SKM-1 treated with dmso at 0.1 percent for 144 hours (cell line): Measurements from ENCODE around the gene ERMAP.

Experiments used
- DNase-seq: peaks from one replicate; lab custom pipeline; 2025; ENCODE audit not compliant: unreplicated experiment; lab: John Stamatoyannopoulos, UW

ERMAP gene

DNA sequence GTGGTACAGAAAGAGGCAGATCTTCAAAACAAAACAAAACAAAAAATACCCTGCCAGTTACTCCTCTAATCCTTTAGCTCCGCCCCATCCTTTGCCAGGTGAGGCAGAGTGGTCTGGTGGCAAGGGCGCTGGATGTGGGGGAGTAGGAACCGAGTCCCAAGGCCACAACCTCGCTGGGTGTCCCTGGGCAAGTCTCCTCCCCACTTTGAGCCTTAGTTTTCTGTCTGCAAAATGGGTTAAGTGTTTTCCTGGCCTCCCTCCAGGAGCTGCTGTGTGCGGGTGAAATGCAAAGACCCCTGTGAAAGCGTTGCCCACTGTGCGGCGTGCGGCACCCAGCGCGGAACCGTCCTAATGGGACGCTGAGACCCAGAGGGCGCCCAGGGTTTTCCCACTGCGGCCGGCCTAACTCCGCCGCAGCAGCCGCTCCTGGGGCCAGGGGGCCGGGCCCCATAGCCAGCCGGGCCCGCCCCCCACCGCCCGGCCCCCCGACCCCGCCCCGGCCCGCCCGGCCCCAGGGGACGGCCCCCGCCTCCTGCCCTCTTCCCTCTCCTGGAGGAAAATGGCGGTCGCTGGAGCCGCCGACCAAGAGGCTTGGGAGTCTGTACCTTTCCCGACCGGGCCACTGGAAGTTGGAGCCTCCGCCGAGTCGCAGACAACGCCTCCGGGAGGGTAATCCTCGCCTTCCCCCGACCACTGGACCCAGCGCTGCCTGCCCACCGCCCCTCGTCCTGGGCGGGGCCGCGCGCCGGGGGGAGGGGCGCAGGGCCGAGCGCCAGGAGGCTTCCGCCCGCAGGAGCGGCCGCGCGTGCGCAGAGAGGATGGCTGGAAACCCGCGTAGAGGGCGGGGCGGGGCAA lies at the start of gene ERMAP, which contains the start of gene SVBP:
Gene ERMAP (plus strand): TSS at position 538 of the 855 bp plus-strand sequence. CDS start 13,327 bp downstream, outside the sequence.
Gene SVBP (minus strand): TSS at position 813 of the 855 bp plus-strand sequence. CDS start 853 bp downstream, outside the sequence.
- DNase-seq: peak; percentile 84

DNA sequence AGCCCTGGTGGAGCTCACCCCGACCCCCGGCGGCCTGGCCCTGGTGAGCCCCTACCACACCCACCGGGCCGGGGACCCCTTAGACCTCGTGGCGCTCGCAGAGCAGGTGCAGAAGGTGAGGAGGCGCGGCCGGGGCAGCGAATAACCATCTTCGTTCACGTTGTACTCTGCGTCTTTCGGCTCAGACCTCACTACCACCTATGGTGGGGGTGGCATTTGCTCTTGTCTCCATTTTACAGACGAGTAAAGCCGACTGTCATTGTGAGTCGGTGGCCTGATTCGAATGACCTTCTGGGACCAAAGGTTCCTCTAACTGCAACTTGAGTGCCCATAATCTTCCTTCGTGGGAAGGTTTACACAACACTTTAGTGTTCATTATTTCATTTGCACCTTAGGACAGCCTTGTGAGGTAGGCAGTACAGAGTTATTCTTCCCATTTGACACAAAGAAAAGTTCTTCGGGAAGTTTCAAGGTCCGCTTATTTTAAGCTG lies 49.4 kb upstream of the ERMAP start:
- DNase-seq: no peak

DNA sequence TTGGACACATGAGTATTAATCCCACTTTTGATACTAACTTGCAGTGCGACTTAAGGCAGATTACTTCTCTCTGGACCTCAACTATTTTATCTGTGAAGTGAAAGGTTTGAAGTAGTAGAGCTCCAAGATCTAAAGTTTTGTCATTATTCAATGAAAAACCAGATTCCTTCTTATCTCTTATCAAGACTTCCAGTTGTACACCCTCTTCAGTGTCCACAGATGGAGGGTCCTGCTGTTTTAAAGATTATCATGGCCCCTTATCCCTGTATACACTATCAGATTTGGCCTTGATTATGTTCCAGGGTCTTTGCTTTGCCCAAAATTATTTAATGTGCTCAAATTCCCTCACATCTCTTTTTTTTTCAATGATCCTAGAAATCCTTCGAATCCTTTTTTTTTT lies 48.8 kb upstream of the ERMAP start:
- DNase-seq: no peak

DNA sequence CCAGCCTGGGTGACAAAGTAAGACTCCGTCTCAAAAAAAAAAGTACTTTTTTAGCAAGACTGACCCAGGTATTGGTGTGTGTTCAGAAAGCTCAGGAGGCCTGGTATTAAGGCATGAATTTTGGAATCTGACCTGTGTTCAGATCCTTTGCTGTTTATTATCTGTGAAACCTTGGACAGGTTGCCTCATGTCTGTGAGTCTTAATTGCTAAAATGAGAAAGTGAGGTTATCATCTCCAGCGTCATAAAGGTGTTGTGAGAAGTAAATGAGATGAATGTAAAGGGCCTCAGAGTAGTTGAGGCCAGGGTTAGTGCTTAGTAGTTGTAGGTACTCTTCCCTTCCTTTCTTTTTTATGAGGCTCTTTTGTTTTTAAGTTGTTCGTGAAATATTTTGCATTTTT lies 47.1 kb upstream of the ERMAP start:
- no peak for DNase-seq

- DNase-seq: no peak
These were observed 43.5 kb upstream of the ERMAP start for GRCh38 chr1:42773420-42773819.

DNA sequence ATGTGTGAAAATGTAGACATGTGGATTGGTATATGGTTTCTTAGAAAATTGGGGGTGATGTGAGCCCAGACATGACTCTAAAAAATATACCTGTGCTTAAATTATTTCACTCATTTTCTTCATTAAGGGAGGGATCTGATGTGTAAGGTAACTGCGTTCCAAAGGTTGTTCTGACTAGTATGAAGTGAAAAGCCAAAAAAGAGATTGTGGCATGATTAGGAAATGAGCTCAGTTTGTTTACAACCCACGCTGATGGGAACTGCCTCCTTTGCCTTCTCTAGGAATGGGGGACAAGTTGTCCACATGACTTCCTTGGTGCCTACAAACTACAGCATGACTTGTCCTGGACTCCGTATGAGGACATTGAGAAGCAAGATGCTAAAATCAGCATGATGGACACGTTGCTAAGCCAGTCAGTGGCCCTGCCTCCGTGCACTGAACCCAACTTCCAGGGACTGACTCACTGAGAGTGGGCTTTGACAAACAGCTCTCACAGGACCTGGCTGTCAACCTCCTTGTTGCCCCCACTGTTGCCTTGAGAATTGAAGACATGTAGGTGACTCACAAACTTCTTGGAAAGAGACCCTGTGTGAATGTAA lies 41.9 kb upstream of the ERMAP start:
- DNase-seq: no peak

DNA sequence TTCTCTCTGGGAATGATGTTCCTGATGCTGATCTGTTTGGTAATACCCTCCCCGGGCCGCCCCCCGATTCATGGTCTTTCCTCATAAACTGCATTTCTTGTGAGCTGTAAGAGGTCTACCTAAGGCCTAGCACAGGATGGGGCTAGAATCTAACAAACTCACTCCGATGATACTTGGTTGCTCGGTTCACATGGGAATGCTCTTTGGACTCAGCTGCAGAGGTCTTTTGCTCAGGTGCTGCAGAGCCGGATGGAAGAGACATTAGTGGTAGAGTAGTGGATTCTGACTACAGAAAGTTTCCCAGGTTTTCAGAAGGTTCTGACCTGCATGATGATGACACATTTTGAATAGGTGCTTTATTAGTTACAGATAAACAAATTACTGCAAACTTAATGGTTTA lies 40.4 kb upstream of the ERMAP start:
- no peak for DNase-seq

DNA sequence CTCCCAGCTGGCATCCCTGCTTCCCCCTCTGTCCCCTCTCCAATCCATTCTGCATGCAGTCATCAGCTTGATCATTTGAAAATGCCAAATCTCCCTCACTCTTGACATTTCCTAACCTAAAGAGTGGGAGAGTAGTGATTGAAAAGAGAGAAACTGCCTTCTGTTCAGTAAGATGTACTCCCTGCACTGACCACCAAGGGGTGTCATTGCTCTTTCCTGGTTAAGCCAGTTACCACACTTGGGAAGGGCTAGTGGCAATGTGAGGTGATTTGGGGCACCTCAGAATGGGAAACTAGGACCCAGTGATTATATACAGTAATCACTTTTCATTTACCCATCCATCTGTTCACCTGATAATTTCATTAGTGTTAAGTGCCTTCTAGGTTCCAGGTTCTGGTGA lies 39.1 kb upstream of the ERMAP start:
- DNase-seq: peak; percentile 20

DNA sequence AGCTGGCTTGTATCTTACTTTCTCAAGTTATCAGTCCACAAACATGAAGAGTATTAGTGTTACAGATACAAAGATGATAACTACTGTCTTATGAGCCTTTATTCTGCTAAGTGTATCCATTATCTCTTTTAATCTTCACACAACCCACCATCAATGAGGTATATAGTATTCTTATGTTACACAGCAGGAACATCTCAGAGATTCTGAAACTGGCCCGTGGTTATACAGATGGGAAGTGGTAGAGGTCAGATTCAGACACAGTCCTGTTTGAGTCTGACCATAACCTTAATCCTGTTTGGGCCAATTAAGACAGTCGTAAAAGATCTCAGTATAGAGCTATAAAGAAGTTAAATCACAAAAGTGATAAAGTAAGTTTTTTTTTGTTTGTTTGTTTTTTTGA lies 37.2 kb upstream of the ERMAP start:
- DNase-seq: no peak

DNA sequence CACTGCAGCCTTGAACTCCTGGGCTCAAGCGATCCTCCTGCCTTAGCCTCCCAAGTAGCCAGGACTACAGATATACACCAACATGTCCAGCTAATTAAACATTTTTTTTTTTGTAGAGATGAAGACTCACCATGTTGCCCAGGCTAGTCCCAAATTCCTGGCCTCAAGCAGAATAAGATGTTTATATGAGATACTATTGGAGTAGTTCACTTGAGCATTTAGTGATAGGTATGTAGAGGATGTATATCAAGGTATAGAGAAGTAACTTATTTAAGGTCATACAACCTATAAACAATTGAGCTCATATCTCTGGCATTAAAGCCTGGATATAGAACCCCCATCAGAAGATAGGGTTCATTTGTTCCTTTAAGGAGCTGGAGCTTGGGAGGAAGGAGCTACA lies 36.7 kb upstream of the ERMAP start:
- DNase-seq: no peak

DNA sequence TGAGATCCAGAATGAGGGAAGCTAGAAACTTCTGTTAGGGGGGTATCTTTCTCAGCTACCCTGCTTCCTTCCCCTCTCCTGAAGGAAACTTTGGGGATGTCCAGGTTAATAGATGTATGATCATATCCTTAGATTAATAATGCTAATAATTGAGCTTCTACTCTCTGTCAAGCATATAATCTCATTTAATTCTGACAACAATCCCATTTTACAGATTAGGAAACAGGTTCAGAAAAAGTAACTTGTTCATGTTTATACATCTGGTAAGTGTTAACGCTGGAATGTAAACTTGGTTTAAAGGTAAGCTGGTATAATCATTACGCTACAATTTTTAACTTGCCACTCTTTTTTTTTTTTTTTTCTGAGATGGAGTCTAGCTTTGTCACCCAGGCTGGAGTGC lies 33.8 kb upstream of the ERMAP start:
- no peak for DNase-seq

DNA sequence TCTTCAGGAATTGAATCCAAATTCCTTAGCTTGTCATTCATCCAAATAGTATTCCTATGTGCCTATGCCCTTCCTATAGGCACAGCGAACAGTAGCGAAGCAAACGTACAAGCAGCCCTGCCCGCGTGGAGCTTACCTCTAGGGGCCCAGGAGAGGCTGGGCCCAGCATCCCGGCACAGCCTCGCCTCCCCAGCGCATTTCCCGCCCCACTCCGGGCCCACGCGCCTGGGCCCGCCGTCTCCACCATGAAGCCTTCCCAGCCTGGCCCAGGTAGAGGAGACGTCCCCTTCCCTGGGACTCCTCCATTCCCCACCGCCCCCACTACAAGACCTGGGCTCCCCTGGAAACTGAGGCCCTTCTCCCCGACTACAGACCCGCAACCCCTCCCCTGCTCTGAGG lies 32.4 kb upstream of the ERMAP start:
- DNase-seq: no peak

DNA sequence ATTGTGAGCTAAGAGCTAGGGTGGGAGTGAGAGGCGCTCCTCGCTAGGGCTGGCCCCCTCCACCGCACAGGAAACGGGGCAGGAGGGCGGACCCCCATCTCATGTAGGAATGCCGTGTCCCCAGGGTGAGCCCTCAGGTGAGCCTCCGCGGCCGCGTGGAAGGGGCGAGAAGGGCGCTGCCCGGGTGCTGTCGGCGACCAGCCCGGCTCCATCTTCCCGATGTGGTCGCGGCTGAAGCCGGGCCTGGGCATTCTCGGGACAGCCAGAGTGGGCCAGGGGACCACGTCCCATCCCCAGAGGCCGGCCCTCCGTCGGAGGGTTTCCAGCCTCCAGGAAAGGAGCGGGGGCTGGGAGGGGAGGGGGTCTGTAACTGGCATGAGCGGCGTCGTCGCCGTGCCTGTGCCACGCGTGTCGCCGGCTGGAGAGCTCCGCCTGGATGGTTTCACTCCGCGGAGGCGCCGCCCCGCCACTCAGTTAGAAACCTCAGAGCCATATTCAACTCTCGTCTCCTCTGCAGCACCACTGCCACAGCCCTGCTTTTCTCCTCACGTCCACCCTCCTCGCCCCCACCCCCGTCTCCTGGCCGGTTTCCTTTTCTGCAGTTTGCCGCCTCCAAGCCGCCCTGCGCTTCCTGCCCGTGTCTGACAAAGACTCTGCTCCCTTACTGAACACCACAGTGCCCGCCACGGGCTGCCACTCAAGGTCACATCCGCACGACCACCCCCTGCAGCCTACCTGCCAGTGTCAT lies 31.8 kb upstream of the ERMAP start, which contains the start of gene TMEM269:
Gene TMEM269 (plus strand): TSS at position 46 of the 748 bp plus-strand sequence. CDS start 4,903 bp downstream, outside the sequence.
- no peak for DNase-seq

- no peak for DNase-seq
These were observed 30.8 kb upstream of the ERMAP start for GRCh38 chr1:42786097-42786496.

- DNase-seq: no peak
These were observed 28.9 kb upstream of the ERMAP start for GRCh38 chr1:42788021-42788420.

GRCh38 chr1:42793824-42794223 lies 23.1 kb upstream of the ERMAP start:
- no peak for DNase-seq

- DNase-seq: no peak
These were observed 19.5 kb upstream of the ERMAP start for GRCh38 chr1:42797414-42797813.

DNA sequence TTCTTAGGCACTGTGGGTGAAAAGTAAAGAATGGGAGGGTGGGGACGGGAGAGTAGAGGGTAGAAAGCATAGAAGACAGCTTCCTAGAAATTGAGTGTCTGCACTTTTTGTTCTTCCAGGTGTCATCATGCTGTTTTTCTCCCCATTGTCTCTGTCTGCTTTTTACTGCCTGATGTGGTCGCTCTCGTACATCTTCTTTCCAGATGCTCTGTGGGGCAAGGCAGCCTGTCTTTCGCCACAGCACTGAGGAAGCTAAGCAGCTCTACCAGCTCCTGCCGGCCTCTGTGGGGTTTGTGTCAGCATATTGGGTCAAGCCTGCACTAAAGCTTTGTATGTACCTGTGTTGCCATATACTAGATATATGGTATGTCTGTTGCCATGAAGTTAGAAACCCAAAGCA lies 18.9 kb upstream of the ERMAP start:
- DNase-seq: no peak

GRCh38 chr1:42801832-42802473 lies 15.0 kb upstream of the ERMAP start:
- no peak for DNase-seq

DNA sequence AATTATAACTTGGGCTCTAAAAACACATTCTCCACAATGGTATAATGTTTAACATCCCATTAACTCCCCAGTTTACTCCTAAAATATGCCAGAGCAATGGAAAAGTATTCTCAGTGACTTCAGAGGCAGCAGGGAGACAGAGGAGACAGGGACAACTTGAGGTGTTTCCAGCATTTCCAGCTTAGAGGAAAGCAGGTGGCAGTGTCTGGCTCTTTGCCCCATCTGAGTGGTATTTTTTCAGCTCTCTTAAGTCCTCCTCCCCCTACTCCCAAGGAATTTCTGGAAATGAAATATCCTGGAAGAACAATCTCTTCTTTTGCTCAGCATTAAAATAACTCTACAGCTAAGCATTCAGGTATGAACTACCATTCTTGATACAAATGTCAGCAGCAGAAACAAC lies 10.8 kb upstream of the ERMAP start:
- no peak for DNase-seq

DNA sequence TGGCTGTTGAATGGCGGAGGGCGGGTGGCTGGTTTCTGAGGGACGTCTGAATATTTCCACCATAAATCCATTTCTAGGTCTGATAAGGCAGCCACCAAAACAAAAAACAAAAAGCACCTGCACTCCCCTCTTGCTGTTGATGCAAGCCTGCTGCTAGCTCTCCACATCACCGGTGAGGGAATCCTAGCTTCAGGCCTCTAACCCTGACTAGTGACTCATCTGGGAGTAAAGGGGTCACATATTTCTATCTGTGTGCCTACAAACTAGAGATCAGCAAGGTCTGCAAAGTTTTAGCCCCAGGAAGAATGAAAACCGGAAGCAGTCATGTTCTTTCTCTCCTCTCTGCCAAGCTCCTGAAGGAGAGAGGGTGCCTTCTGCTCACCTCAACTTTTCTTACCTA lies 10.3 kb upstream of the ERMAP start:
- DNase-seq: no peak
